Measurements from ENCODE around the gene JAM3.
A peak's percentile ranks its signal among the peaks of the same experiment; 100 is the strongest.

The JAM3 gene

GRCh38 chr11:134131628-134132244 is 62.9 kb downstream of the JAM3 start:
- Histone ChIP-seq H3K27ac (ENCODE audit: low read length) (no peak overlapping the region), H3K27me3 (ENCODE audit: control insufficient read depth, insufficient read depth, low read length) (no peaks in the 10 kb centered on the region), H3K4me3 (ENCODE audit: low read length) (no peak overlapping the region), H3K4me1 (ENCODE audit: control insufficient read depth, insufficient read depth, low read length) (no peaks in the 10 kb centered on the region), H3K9me3 (ENCODE audit: control insufficient read depth, insufficient read depth, low read length) (no peaks in the 10 kb centered on the region), H3K36me3 (ENCODE audit: control insufficient read depth, insufficient read depth, low read length) (no peaks in the 10 kb centered on the region)
- DNase-seq (ENCODE audit: low read depth, low spot score): no peak
- no CpG with 5 or more reads among the region's 2 CpGs for WGBS (ENCODE audit: insufficient coverage, insufficient read length)

GRCh38 chr11:134132808-134133207 is 63.9 kb downstream of the JAM3 start:
- H3K36me3 ChIP-seq (ENCODE audit: control insufficient read depth, insufficient read depth, low read length): no peaks in the 10 kb centered on the region
- no peak overlapping the region for H3K27ac ChIP-seq (ENCODE audit: low read length)
- no peaks in the 10 kb centered on the region for H3K9me3 ChIP-seq (ENCODE audit: control insufficient read depth, insufficient read depth, low read length)
- H3K4me3 ChIP-seq (ENCODE audit: low read length): no peak overlapping the region
- no peaks in the 10 kb centered on the region for H3K27me3 ChIP-seq (ENCODE audit: control insufficient read depth, insufficient read depth, low read length)
- DNase-seq (ENCODE audit: low read depth, low spot score): no peak
- H3K4me1 ChIP-seq (ENCODE audit: control insufficient read depth, insufficient read depth, low read length): no peaks in the 10 kb centered on the region

GRCh38 chr11:134134167-134134566 is 65.3 kb downstream of the JAM3 start:
- no CpG with 5 or more reads among the region's 1 CpG for WGBS (ENCODE audit: insufficient coverage, insufficient read length)
- H3K4me1 ChIP-seq (ENCODE audit: control insufficient read depth, insufficient read depth, low read length): 0 out of 2 replicates have a peak, but pooled peaks cover under 1% of the 10 kb centered on the region
- H3K36me3 ChIP-seq (ENCODE audit: control insufficient read depth, insufficient read depth, low read length): no peaks in the 10 kb centered on the region
- H3K27me3 ChIP-seq (ENCODE audit: control insufficient read depth, insufficient read depth, low read length): no peaks in the 10 kb centered on the region
- H3K27ac ChIP-seq (ENCODE audit: low read length): no peak overlapping the region
- no peaks in the 10 kb centered on the region for H3K9me3 ChIP-seq (ENCODE audit: control insufficient read depth, insufficient read depth, low read length)
- no peak overlapping the region for H3K4me3 ChIP-seq (ENCODE audit: low read length)
- no peak for DNase-seq (ENCODE audit: low read depth, low spot score)

- Histone ChIP-seq H3K27me3 (ENCODE audit: control insufficient read depth, insufficient read depth, low read length) (no peaks in the 10 kb centered on the region), H3K4me1 (ENCODE audit: control insufficient read depth, insufficient read depth, low read length) (0 out of 2 replicates have a peak, but pooled peaks cover 2% of the 10 kb centered on the region), H3K4me3 (ENCODE audit: low read length) (no peak overlapping the region), H3K27ac (ENCODE audit: low read length) (no peak overlapping the region), H3K36me3 (ENCODE audit: control insufficient read depth, insufficient read depth, low read length) (0 out of 2 replicates have a peak, but pooled peaks cover 4% of the 10 kb centered on the region), H3K9me3 (ENCODE audit: control insufficient read depth, insufficient read depth, low read length) (no peaks in the 10 kb centered on the region)
- no CpG with 5 or more reads among the region's 9 CpGs for WGBS (ENCODE audit: insufficient coverage, insufficient read length)
- DNase-seq (ENCODE audit: low read depth, low spot score): no peak
Measured at GRCh38 chr11:134138376-134138775, 69.5 kb downstream of the JAM3 start.

GRCh38 chr11:134139303-134139872 is 70.5 kb downstream of the JAM3 start:
- H3K4me1 ChIP-seq (ENCODE audit: control insufficient read depth, insufficient read depth, low read length): 0 out of 2 replicates have a peak, but pooled peaks cover 2% of the 10 kb centered on the region
- H3K9me3 ChIP-seq (ENCODE audit: control insufficient read depth, insufficient read depth, low read length): no peaks in the 10 kb centered on the region
- no peak overlapping the region for H3K4me3 ChIP-seq (ENCODE audit: low read length)
- WGBS (ENCODE audit: insufficient coverage, insufficient read length): no CpG with 5 or more reads among the region's 12 CpGs
- H3K27me3 ChIP-seq (ENCODE audit: control insufficient read depth, insufficient read depth, low read length): no peaks in the 10 kb centered on the region
- H3K36me3 ChIP-seq (ENCODE audit: control insufficient read depth, insufficient read depth, low read length): peaks cover 7% of the 10 kb centered on the region; the same call in 1 of the 2 replicates
- no peak for DNase-seq (ENCODE audit: low read depth, low spot score)
- H3K27ac ChIP-seq (ENCODE audit: low read length): no peak overlapping the region

GRCh38 chr11:134139873-134140331 is 71.0 kb downstream of the JAM3 start:
- WGBS (ENCODE audit: insufficient coverage, insufficient read length): no CpG with 5 or more reads among the region's 10 CpGs
- 0 out of 2 replicates have a peak, but pooled peaks cover 2% of the 10 kb centered on the region for H3K4me1 ChIP-seq (ENCODE audit: control insufficient read depth, insufficient read depth, low read length)
- H3K36me3 ChIP-seq (ENCODE audit: control insufficient read depth, insufficient read depth, low read length): peaks cover 7% of the 10 kb centered on the region; the same call in 1 of the 2 replicates
- H3K4me3 ChIP-seq (ENCODE audit: low read length): no peak overlapping the region
- no peaks in the 10 kb centered on the region for H3K27me3 ChIP-seq (ENCODE audit: control insufficient read depth, insufficient read depth, low read length)
- no peak overlapping the region for H3K27ac ChIP-seq (ENCODE audit: low read length)
- DNase-seq (ENCODE audit: low read depth, low spot score): peak; percentile 76
- no peaks in the 10 kb centered on the region for H3K9me3 ChIP-seq (ENCODE audit: control insufficient read depth, insufficient read depth, low read length)

GRCh38 chr11:134140961-134141490 is 72.2 kb downstream of the JAM3 start:
- Histone ChIP-seq H3K27ac (ENCODE audit: low read length) (no peak overlapping the region), H3K9me3 (ENCODE audit: control insufficient read depth, insufficient read depth, low read length) (no peaks in the 10 kb centered on the region), H3K27me3 (ENCODE audit: control insufficient read depth, insufficient read depth, low read length) (no peaks in the 10 kb centered on the region), H3K4me3 (ENCODE audit: low read length) (no peak overlapping the region), H3K36me3 (ENCODE audit: control insufficient read depth, insufficient read depth, low read length) (peaks cover 7% of the 10 kb centered on the region; the same call in 1 of the 2 replicates), H3K4me1 (ENCODE audit: control insufficient read depth, insufficient read depth, low read length) (0 out of 2 replicates have a peak, but pooled peaks cover 2% of the 10 kb centered on the region)
- no CpG with 5 or more reads among the region's 7 CpGs for WGBS (ENCODE audit: insufficient coverage, insufficient read length)
- no peak for DNase-seq (ENCODE audit: low read depth, low spot score)

GRCh38 chr11:134142536-134142935 is 73.7 kb downstream of the JAM3 start:
- Histone ChIP-seq H3K9me3 (ENCODE audit: control insufficient read depth, insufficient read depth, low read length) (no peaks in the 10 kb centered on the region), H3K36me3 (ENCODE audit: control insufficient read depth, insufficient read depth, low read length) (peaks cover 7% of the 10 kb centered on the region; the same call in 1 of the 2 replicates), H3K27me3 (ENCODE audit: control insufficient read depth, insufficient read depth, low read length) (no peaks in the 10 kb centered on the region), H3K4me1 (ENCODE audit: control insufficient read depth, insufficient read depth, low read length) (0 out of 2 replicates have a peak, but pooled peaks cover 2% of the 10 kb centered on the region), H3K27ac (ENCODE audit: low read length) (no peak overlapping the region), H3K4me3 (ENCODE audit: low read length) (no peak overlapping the region)
- DNase-seq (ENCODE audit: low read depth, low spot score): no peak
- WGBS (ENCODE audit: insufficient coverage, insufficient read length): no CpG with 5 or more reads among the region's 6 CpGs

- DNase-seq (ENCODE audit: low read depth, low spot score): no peak
- Histone ChIP-seq H3K27ac (ENCODE audit: low read length) (no peak overlapping the region), H3K36me3 (ENCODE audit: control insufficient read depth, insufficient read depth, low read length) (peaks cover 7% of the 10 kb centered on the region; the same call in 1 of the 2 replicates), H3K4me1 (ENCODE audit: control insufficient read depth, insufficient read depth, low read length) (0 out of 2 replicates have a peak, but pooled peaks cover 2% of the 10 kb centered on the region), H3K4me3 (ENCODE audit: low read length) (no peak overlapping the region), H3K9me3 (ENCODE audit: control insufficient read depth, insufficient read depth, low read length) (no peaks in the 10 kb centered on the region), H3K27me3 (ENCODE audit: control insufficient read depth, insufficient read depth, low read length) (no peaks in the 10 kb centered on the region)
- WGBS (ENCODE audit: insufficient coverage, insufficient read length): no CpG with 5 or more reads among the region's 3 CpGs
Measured at GRCh38 chr11:134143801-134144200, 74.9 kb downstream of the JAM3 start.

GRCh38 chr11:134144744-134145143 is 75.9 kb downstream of the JAM3 start:
- no peaks in the 10 kb centered on the region for H3K27me3 ChIP-seq (ENCODE audit: control insufficient read depth, insufficient read depth, low read length)
- H3K27ac ChIP-seq (ENCODE audit: low read length): no peak overlapping the region
- no peaks in the 10 kb centered on the region for H3K4me1 ChIP-seq (ENCODE audit: control insufficient read depth, insufficient read depth, low read length)
- H3K9me3 ChIP-seq (ENCODE audit: control insufficient read depth, insufficient read depth, low read length): no peaks in the 10 kb centered on the region
- H3K4me3 ChIP-seq (ENCODE audit: low read length): no peak overlapping the region
- no CpG with 5 or more reads among the region's 5 CpGs for WGBS (ENCODE audit: insufficient coverage, insufficient read length)
- no peak for DNase-seq (ENCODE audit: low read depth, low spot score)
- H3K36me3 ChIP-seq (ENCODE audit: control insufficient read depth, insufficient read depth, low read length): peaks cover 15% of the 10 kb centered on the region
